Measurements from ENCODE around the gene PCMTD2.

Gene PCMTD2

DNA sequence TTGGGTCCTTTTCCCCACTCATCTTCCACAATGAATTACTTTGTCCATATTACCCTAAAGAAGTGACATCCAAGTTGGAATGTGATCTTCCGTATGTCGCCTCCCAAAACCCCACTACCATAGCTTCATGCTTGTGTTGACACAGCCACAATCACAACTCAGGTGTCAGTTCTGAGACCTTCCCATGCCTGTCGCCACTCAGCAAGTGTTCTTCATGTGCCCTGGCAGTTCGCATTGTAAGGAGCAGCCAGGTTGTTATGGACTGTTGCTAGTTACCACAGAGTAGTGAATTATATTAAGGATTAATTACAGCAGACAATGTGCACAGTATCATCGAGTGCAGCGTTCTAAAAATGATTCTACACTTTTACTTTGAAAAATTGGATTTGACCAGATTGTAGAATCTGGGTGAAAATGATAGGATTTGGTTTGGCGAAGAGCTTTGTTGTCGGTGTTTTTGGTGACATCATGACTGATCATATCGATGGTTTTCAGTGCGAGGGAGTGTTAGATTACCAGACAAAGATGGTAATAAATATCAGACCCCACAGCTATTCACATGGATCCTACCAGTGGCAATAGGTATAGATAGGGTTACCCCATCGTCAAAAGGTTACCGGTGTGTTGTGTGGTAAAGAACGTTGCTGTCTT lies 1.7 kb downstream of the PCMTD2 start:
- TF ChIP-seq, protein P1, sequence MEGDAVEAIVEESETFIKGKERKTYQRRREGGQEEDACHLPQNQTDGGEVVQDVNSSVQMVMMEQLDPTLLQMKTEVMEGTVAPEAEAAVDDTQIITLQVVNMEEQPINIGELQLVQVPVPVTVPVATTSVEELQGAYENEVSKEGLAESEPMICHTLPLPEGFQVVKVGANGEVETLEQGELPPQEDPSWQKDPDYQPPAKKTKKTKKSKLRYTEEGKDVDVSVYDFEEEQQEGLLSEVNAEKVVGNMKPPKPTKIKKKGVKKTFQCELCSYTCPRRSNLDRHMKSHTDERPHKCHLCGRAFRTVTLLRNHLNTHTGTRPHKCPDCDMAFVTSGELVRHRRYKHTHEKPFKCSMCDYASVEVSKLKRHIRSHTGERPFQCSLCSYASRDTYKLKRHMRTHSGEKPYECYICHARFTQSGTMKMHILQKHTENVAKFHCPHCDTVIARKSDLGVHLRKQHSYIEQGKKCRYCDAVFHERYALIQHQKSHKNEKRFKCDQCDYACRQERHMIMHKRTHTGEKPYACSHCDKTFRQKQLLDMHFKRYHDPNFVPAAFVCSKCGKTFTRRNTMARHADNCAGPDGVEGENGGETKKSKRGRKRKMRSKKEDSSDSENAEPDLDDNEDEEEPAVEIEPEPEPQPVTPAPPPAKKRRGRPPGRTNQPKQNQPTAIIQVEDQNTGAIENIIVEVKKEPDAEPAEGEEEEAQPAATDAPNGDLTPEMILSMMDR (IDR thresholded peaks at IDR 0.05; ENCODE audit: low read depth, low read length), result no peak
- H3K4me3 ChIP-seq (ENCODE audit: low read depth, low read length), result no peak overlapping the region; the same call in 1 of the 2 replicates
- no peak for DNase-seq
- no peaks in the 10 kb centered on the region for H3K36me3 ChIP-seq
- no peaks in the 10 kb centered on the region for H3K9me3 ChIP-seq
- H3K4me1 ChIP-seq, result peaks cover 4% of the 10 kb centered on the region
- H3K27me3 ChIP-seq, result no peaks in the 10 kb centered on the region

DNA sequence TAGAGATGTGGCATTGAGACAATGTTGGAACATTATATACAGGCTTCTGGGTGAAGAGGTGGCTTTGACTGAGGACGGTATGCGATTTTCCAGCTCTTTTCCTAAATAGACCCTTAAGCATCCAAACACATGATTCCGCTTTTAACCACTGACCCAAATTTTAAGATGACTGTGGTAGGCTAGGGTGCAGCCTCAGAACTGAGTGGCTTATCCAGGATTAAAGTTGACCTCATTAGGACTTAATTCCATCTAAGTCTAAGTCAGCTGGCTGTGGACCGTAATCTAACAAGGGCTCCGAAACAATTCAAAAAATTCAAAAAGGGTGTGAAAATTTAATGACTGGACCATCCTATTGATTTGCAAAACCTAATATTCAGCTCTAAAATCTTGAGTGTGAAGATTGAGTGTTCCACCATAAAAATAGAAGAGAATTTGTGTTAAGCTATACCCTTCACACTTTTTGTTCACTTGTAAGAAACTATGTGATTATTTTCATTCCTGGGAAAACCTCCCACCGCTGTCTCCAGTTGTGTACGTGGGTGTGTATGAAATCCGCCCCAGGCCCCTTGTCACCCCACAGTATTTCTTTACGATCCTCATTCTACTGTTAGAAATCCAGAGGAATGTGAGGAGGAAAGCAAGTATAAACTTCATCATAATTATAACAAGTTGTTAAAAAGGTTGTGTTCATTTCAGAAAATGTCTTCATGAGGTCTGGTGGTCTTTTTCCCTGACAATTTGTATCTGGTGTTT lies 2.7 kb downstream of the PCMTD2 start:
- Histone ChIP-seq H3K27me3 (no peaks in the 10 kb centered on the region), H3K4me3 (ENCODE audit: low read depth, low read length) (no peak overlapping the region), H3K4me1 (peaks cover 4% of the 10 kb centered on the region), H3K9me3 (no peaks in the 10 kb centered on the region), H3K36me3 (no peaks in the 10 kb centered on the region)
- DNase-seq, result no peak
- TF ChIP-seq, protein P1 (IDR thresholded peaks at IDR 0.05; ENCODE audit: low read depth, low read length), result no peak

DNA sequence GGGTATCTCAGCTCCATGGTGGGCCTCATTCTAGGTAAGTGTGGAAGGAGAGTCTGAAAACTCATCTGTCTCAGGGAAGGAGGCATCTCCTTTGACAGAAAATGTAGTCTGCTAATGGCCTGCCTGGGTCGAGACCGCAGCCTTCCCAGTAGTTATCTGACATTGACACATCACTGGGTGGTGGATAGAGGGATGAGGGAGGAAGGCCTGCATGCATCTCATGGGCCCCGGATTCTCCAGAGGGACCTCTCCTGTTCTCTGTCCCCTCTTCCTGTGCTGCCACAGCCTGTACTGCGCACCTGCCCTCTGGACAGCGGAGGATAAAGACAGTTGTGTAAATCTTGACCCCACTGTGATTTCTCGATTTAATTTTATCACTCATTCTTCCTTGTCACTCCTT lies 4.7 kb downstream of the PCMTD2 start:
- H3K27me3 ChIP-seq, result no peaks in the 10 kb centered on the region
- no peak for DNase-seq
- TF ChIP-seq, protein P1 (IDR thresholded peaks at IDR 0.05; ENCODE audit: low read depth, low read length), result no peak
- H3K9me3 ChIP-seq, result no peaks in the 10 kb centered on the region
- peaks cover 4% of the 10 kb centered on the region for H3K4me1 ChIP-seq
- H3K4me3 ChIP-seq (ENCODE audit: low read depth, low read length), result no peak overlapping the region
- H3K36me3 ChIP-seq, result no peaks in the 10 kb centered on the region

DNA sequence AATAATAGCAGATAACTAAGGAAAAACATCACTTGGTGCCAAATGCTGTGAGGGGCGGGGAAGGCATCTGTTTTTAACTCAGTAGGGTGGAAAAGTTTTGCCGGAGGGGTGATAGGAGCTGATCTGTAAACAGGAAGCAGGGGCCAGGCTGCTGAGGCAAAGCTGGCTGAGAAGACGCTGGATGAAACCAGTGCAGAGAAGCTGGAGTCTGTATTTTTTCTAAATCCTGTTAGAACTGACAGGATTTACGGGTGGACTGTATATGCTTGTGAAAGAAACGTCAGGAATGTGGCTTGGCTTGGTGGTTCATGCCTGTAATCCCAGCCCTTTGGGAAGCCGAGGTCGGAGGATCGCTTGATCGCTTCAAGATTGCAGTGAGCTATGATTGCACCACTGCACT lies 5.6 kb downstream of the PCMTD2 start:
- H3K4me3 ChIP-seq (ENCODE audit: low read depth, low read length), result peak overlapping the region; percentile 17
- peak; percentile 79 for DNase-seq
- TF ChIP-seq, protein P1 (IDR thresholded peaks at IDR 0.05; ENCODE audit: low read depth, low read length), result no peak
- H3K36me3 ChIP-seq, result no peaks in the 10 kb centered on the region
- no peaks in the 10 kb centered on the region for H3K9me3 ChIP-seq
- H3K27me3 ChIP-seq, result no peaks in the 10 kb centered on the region
- H3K4me1 ChIP-seq, result peaks cover 4% of the 10 kb centered on the region; the same call in 1 of the 2 replicates

DNA sequence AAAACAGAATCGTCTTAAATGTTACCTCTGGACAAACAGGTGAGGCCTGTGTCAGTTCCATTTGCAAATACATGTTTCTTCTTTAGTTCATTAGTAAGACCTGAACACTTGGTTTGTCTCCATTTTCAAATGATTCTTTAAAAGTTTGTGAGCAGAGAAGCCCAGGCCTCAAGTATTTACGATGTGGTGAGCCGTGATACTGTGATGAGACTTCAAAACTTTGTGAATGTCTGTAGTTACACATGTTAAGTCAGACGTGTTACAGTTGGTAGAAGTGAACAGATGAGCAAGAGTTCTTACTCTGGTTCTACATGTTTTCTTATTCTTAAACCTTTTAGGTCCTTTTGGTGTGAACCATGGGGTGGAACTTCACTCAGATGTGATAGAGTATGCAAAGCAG lies 8.5 kb downstream of the PCMTD2 start:
- Histone ChIP-seq H3K36me3 (peaks cover 16% of the 10 kb centered on the region), H3K4me3 (ENCODE audit: low read depth, low read length) (no peak overlapping the region), H3K27me3 (no peaks in the 10 kb centered on the region), H3K9me3 (no peaks in the 10 kb centered on the region; the same call in 1 of the 2 replicates), H3K4me1 (no peaks in the 10 kb centered on the region)
- TF ChIP-seq, protein P1 (IDR thresholded peaks at IDR 0.05; ENCODE audit: low read depth, low read length), result no peak
- no peak for DNase-seq

DNA sequence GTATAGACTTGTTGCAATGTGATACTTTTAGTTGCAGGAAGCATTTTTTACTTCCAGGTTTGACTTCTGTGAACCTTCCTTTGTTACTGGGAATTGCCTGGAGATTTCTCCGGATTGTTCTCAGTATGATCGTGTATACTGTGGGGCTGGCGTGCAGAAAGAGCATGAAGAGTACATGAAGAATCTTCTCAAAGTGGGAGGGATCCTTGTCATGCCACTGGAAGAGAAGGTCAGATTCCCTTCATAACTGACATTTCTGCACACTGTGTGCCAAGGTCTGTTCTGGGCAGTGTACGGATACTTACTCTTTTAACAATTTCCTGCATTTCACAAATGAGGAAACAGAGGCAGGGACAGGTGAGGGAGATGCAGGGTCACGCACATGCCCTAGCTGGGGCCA lies 9.7 kb downstream of the PCMTD2 start:
- Histone ChIP-seq H3K4me1 (no peaks in the 10 kb centered on the region), H3K27me3 (no peaks in the 10 kb centered on the region), H3K4me3 (ENCODE audit: low read depth, low read length) (no peak overlapping the region), H3K36me3 (peaks cover 16% of the 10 kb centered on the region), H3K9me3 (no peaks in the 10 kb centered on the region; the same call in none of the 2 replicates)
- TF ChIP-seq, protein P1 (IDR thresholded peaks at IDR 0.05; ENCODE audit: low read depth, low read length), result no peak
- no peak for DNase-seq
